AG09309 (cell line): ENCODE measurements around the gene NDRG4.

Experiments
- DNase-seq: peaks from one replicate; pipeline ENCODE4 v3.0.0-alpha.2; 2010; ENCODE audit warnings: low read depth
- H3K4me3 ChIP-seq: 2 replicates; pipeline ENCODE4 v1.5.1; 2011; ENCODE audit warnings: mild to moderate bottlenecking, low read depth, low read length, moderate library complexity; ENCODE audit not compliant: control insufficient read depth
- TF ChIP-seq, protein P1 (sequence below): IDR thresholded peaks from 2 replicates; pipeline ENCODE4 v1.5.1; 2011; ENCODE audit warnings: mild to moderate bottlenecking, low read depth, low read length, inconsistent platforms; ENCODE audit not compliant: insufficient read depth, control insufficient read depth; ENCODE audit errors: missing control alignments

NDRG4 gene

DNA sequence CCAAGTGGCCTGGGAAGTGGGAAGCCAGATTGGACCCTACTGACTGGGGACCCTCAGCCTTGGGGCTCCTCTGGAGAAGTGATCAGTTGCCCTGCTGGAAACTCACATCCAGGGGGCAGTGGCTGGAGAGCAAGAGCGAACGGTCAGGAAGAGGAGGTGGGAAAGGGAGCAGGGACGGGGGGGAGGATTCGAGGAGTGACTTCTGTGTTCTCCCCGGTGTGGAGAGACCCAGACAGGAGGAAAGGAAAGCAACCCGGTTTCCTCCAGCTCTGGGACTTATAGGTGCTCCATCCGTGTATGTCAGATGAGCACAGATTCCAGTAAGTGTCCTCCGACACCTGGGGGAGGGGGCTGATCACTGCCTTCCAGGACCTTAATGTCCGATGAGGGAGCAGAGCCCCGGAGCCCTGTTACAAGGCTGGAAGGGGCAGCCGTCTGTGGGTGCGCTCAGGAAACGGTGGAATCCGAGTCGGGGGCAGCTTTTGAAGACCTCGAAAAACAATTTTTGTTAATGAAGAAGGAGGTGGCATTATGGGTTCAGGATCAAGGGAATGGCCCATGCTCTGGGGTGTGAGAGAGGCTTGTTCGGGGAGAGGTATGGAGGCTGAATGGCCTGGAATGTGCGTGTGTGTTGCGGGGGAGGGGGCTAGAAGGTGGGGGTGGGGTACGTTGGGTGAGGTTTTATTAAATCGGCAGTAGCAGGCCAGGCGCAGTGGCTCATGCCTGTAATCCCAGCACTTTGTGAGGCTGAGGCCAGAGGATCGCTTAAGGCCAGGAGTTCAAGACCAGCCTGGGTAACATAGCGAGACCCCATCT lies 34.8 kb upstream of the NDRG4 start:
- TF ChIP-seq, protein P1, sequence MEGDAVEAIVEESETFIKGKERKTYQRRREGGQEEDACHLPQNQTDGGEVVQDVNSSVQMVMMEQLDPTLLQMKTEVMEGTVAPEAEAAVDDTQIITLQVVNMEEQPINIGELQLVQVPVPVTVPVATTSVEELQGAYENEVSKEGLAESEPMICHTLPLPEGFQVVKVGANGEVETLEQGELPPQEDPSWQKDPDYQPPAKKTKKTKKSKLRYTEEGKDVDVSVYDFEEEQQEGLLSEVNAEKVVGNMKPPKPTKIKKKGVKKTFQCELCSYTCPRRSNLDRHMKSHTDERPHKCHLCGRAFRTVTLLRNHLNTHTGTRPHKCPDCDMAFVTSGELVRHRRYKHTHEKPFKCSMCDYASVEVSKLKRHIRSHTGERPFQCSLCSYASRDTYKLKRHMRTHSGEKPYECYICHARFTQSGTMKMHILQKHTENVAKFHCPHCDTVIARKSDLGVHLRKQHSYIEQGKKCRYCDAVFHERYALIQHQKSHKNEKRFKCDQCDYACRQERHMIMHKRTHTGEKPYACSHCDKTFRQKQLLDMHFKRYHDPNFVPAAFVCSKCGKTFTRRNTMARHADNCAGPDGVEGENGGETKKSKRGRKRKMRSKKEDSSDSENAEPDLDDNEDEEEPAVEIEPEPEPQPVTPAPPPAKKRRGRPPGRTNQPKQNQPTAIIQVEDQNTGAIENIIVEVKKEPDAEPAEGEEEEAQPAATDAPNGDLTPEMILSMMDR = peak; percentile 4
- no peak for DNase-seq
- no peak overlapping the region for H3K4me3 ChIP-seq

DNA sequence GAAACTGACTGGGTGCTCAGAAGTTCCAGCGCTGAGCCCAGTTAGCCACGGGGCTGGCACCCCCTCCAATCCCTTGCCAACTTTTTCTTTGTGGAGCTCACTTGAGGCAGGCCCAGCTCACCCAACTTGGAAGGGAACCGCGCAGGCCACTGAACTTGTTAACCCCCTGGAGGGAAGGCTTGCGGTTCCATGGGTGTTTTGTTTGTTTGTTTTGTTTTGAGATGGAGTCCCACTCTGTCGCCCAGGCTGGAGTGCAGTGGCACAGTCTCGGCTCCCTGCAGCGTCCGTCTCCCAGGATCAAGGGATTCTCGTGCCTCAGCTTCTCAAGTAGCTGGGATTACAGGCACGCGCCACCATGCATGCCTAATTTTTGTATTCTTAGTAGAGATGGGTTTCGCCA lies 34.1 kb upstream of the NDRG4 start:
- H3K4me3 ChIP-seq = no peak overlapping the region
- DNase-seq = no peak
- TF ChIP-seq, protein P1 = no peak

DNA sequence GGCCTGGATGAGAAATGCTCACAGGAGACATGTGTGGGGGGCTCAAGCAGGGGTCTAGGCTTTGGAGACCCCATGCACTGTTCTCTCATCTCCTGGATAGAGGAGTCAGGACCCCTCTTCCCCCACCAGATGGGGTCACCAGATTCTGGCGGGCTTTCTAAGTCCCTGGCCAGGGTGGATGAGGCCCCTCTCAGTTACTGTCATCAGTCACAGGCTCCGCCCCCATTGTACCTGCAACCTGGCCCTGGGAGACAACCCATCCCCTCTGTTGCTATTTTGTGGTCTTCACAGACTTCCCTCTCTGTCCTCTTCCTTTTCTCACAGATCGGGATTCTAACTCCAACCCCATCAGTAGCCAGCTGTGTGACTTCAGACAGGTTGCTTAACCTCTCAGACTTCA lies 33.5 kb upstream of the NDRG4 start:
- H3K4me3 ChIP-seq = no peak overlapping the region
- DNase-seq = no peak
- TF ChIP-seq, protein P1 = no peak

DNA sequence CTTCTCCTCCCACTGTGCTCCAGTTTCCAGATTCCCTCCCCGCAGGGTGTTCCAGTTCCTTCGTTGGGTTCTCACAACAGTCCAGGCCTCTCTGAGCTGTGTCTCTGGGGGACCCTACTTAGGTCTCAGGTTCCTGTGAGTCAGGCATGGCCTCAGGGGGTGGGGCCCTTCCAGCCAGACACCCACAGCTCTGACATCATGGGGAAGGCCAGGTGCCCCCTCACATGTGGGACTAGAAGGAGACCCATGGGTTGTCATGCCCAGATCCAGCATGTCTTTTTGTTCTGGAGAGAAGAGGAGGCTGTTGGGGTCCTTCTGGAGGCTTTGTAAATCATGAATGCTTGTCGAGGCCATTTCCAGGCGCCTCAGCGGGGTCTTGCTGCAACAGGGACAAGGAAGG lies 32.0 kb upstream of the NDRG4 start:
- no peak for DNase-seq
- TF ChIP-seq, protein P1 = no peak
- no peak overlapping the region for H3K4me3 ChIP-seq

DNA sequence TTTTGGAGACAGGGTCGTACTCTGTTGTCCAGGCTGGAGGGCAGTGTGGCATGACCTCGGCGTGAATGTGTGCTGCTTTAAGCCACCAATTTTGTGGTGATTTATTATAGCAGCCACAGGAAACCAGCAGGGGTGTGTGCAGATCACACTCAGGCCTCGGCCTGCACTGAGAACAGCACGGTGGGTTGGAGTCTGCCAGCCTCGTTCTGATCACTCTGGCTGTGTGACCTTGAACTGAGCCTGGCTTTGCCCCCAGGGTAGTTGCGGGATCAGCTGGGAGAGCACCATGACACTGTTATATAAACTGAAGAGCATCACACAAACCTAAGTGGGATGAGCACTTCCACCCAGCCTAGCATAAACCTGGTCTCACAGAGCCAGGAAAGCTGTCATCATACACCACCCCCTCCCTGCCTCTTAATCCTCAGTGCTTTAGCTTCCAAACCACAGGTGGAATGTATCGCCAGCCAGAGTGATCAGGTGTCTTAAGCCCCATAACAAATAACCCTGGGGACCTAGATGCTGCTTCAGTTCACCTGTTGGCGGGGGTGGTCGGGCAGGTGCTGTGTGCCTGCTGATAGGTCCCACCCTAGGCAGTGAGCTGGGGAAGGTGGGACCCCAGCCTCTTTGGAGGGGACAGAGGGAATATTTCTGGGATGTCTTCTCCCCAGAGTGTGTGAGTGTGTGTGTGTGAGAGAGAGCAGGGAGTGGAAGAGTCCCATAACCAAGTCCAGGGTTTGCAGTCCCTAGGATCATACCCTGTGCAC lies 28.6 kb upstream of the NDRG4 start:
- no peak for DNase-seq
- TF ChIP-seq, protein P1 = no peak
- no peak overlapping the region for H3K4me3 ChIP-seq

DNA sequence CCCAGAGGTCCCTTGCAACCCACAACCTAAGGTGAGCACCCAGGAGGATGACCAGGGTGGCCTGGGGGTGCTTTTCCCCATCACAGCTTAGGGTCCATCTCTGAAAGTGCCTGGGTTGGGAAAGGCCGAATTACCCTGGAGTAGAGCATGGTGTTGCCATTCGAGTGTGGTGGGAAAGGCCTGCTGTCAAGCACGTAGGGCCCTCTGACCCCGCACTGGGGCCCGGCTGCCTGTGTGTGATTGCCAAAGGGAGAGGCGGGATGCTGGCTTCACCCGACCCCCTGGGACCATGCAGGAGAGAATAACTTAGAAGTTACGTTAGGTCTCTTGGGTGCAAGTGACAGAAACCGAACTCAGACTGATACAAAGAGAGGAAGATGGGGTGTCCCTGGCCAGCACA lies 27.7 kb upstream of the NDRG4 start:
- TF ChIP-seq, protein P1 = no peak
- no peak overlapping the region for H3K4me3 ChIP-seq
- DNase-seq = no peak
